ENCODE measurements around the gene TCF12.
"Not testable (repeated sequence)": the region's sequence is repeated elsewhere in the genome, so short reads cannot be mapped to it uniquely, and the experiment has no call there.

The TCF12 gene

DNA sequence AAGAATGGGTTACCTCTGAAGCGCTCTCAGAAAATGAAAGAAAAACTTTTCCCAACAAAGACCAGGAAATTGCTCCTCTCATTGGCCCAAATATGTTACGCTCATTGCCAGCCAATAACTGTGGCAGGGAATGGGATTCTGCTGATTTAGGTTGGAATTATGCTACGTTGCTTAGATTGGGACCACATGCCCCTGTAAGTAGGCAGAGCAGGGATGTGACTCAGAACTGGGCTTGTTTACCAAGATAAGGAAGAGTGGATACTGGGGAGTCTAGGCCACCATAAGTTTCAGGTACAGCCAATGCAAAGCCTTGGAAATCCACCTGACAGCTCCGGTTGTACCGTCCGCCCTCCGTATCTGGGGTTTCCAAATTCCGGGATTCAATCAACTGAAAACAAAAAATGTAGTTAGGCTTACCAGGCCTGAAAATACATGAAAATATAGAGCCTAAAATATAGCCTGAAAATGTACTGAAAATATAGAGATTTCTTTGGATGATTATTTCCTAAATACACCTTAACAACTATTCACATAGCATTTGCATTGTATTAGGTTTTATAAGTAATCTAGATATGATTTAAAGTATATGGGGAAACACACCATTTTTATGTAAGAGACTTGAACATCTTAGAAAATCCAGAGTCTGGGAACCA, 1.5 kb upstream of the TCF12 start:
- no peak for DNase-seq

- no peak for DNase-seq
These were observed 795 bp upstream of the TCF12 start for GRCh38 chr15:56917652-56918045.

DNA sequence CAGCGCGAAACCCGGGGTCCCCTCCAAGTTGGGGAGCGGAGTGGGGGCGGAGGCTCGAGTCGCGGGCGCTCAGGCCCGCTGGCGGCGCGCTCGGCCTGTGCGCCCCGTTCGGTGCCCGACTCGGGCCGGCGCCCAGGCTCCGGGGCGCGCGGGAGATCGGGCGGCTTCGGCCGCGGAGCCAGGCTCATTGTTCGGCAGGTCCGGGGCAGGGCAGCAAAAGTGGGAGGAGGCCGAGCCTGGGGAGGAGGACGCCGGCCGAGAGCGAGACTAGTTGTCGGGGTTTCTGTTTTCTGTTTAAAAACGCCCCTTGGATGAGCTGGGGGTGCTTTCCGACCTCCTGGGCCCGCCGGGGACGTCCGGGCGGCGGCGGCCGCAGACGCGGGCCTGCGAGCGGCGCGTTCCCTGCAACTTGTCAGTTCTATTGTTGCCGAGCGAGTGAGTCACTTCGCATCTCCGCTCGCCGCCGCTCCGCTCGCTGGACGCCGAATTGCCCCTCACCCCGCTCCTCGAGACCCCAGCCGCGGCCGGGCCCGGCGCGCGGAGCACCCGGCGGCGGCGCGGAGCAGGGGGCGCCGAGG, 676 bp downstream of the TCF12 start:
- DNase-seq: peak in 1 of 2 experiments; percentile 8

DNA sequence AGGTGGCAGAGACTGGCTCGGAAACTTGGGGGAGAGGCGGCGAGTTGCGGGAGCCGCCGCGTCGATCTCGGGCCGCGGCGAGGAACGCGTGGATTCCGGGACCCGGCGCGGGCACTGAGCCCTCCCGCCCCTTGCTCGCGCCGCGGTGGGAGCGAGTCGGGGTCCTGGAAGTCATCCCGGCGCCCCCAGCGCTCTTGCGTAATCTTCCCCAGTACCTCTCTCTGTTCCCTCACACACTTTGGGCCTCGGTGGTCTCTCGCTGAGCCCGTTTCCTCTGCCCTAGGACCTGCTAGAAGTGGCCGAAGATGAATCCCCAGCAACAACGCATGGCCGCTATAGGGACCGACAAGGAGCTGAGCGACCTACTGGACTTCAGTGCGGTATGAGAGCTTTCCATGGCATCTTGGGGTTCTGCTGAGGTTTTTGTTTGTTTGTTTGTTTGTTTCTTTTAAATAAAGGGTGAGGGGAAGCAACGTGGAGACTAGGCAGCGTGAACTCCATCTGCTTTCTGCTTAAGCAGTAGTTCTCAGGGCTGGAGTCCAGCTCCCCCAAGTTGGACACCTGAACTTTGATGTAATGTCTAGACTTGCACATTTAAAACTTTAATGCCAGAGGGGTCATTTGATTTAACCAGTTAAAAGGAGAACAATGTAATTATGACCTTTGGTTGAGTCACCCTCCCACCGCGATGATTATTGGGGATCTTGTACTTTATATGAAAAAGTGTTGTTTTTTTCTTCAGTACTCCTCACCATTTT, 1.3 kb downstream of the TCF12 start:
- DNase-seq: no peak

DNA sequence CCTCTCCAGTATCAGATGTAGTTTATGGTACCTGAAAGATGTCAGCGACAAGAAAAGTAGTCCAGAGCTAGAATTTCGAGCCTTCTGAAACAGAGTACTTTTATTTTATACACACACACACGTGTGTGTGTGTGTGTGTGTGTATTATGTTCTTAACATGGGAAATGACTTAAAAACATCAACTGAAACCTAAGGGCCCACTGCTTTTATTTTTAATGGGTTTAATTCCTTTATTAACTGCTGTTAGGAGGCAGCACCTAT, 1.9 kb downstream of the TCF12 start:
- no peak for DNase-seq

GRCh38 chr15:56923174-56923591, 4.7 kb downstream of the TCF12 start:
- no peak for DNase-seq

GRCh38 chr15:56927816-56928215, 9.4 kb downstream of the TCF12 start:
- DNase-seq: no peak

GRCh38 chr15:56929399-56929798, 11.0 kb downstream of the TCF12 start:
- DNase-seq: no peak

- no peak for DNase-seq
These were observed 11.5 kb downstream of the TCF12 start for GRCh38 chr15:56929933-56930332.

GRCh38 chr15:56930669-56931313, 12.3 kb downstream of the TCF12 start:
- DNase-seq: no peak

DNA sequence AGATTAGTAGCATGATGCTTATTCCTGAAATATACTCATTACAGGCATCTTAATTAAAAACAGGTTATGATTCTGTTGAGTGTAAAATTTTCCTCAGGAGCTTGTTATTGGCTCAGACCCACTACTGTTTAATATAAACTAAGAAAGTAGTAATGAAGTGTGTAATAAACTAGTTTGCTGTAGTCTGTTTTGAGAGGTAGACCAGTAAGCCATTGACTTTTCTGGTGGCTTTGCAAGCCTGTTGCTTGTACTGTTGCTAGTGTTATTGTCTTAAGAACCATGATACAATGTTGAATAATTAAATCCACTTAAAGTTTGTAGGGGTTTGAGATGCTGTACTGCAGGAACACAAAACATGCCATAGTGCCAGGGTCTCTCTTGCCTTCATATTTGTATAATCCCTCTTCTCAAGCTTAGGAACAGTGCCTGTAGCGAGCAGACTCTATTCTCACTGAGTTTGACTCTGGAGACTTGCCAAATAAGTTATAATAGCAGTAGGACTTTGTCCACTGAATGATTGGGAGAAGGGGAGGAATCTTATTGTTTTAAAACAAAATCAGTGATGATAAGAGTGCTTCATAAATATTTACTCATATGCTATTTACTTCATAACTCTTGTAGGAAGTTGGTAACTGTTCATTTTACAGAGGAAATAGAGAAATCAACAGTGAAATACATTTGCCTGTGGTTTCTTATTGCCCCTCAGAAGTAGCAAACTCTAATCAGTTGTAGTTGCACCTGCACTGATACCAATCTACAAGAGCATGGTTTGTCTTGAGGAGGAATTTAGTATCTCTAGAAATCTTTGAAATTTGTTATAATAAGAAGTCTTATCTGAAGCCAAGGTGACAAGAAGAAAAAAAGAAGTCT, 13.4 kb downstream of the TCF12 start:
- DNase-seq: no peak

DNA sequence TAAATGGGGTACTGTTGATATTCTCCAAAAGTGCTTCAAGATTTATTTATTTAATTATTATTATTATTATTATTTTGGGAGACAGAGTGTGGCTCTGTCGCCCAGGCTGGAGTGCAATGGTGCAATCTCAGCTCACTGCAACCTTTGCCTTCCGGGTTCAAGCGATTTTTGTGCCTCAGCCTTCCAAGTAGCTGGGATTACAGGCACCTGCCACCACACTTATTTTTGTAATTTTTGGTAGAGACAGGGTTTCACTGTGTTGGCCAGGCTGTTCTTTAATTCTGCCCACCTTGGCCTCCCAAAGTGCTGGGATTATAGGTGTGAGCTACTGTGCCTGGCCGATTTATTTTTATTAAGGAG, 14.0 kb downstream of the TCF12 start:
- not testable (repeated sequence) for DNase-seq

DNA sequence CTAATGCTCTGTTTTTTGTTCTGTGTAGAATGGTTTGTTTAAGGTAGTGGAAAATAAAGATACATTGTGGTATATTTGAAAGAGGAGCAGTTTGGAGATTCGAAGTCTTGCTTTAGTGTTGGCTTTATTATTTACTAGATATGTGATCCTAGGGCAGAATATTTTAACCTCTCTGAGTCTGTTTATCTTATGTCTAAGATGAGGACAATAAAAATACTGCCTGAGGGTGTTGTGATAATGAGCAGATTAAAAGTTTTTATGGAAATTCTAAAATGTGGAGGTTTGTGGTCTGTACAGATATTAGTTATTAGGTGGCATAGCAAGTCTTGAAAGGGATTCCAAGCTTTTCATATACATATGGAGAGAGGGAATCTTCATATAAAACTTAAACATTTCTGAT, 15.0 kb downstream of the TCF12 start:
- no peak for DNase-seq

GRCh38 chr15:56933811-56934210, 15.4 kb downstream of the TCF12 start:
- no peak for DNase-seq

GRCh38 chr15:56934269-56934668, 15.8 kb downstream of the TCF12 start:
- no peak for DNase-seq

- DNase-seq: no peak
These were observed 18.5 kb downstream of the TCF12 start for GRCh38 chr15:56936929-56937328.

- DNase-seq: no peak
These were observed 20.8 kb downstream of the TCF12 start for GRCh38 chr15:56939257-56939656.

DNA sequence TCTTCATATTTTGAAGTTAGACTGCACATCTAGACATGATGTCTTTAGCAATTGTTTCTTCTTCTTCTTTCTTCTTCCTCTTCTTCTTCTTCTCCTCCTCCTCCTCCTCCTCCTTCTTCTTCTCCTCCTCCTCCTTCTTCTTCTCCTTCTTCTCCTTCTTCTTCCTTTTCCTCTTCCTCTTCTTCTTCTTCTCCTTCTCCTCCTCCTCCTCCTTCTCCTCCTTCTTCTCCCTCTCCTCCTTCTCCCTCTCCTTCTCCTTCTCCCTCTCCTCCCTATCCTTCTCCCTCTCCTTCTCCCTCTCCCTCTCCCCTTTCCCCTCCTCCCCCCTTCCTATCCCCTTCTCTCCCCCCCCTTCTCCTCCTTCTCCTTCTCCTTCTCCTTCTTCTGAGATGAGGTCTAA, 21.9 kb downstream of the TCF12 start:
- no peak for DNase-seq

GRCh38 chr15:56942118-56942517, 23.7 kb downstream of the TCF12 start:
- no peak for DNase-seq

GRCh38 chr15:56943403-56943802, 25.0 kb downstream of the TCF12 start:
- DNase-seq: no peak

DNA sequence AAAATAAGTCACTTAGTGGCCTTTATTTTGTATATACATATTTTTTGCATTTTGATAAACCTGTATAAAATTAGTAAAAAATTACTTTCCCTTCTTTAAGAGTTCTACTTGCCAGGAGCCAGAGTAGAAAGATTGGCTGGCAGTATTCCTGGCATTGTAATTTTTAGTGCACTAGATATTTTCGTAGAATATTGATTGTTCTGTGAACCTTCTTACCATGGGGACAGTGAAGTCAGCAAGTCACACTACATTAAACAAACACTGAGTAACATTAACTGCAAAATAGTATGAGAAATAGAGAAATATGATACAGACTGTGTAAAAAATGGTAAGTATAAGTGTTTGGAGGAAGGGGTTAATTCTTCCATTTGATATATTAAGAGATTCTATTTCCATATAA, 26.0 kb downstream of the TCF12 start:
- no peak for DNase-seq

DNA sequence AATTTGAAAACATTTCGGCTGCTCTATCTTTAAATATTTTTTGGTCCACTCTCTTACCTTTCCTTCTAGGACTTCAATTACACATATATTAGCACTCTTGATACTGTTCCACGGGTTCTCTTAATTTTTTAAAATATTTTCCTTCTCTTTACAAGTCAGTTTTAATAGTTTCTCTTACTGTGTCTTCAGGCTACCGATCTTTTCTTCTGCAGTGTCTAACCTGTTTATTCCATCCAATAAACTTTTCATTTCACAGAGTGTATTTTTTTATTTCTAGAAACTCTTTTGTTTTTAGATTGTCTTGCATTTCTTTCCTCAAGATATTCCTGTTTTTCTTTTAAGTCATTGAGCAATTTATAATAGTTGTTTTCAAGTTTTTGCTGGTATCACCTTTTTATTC, 27.7 kb downstream of the TCF12 start:
- no peak for DNase-seq

Data from NCI-H1930 (cell line).